Stomach (tissue), 4 donors: ENCODE results near the gene COQ10A.

Experiments used
- CTCF ChIP-seq, 7 experiments: fragments of 450-650 bp in 4 of 7; fragments of 200-600 bp in 3 of 7; sonication (generic) in 3 of 7; IDR thresholded peaks; one replicate each; pipeline ENCODE4 v1.5.1; 2016 to 2019; ENCODE audit warnings: antibody characterized with exemption in 7 of 7, control low read depth in 2 of 7, mild to moderate bottlenecking in 1 of 7
- EP300 ChIP-seq: sonication (generic); formaldehyde crosslinking; IDR thresholded peaks from one replicate; pipeline ENCODE4 v1.6.1; 2017; ENCODE audit warnings: antibody characterized with exemption
- POLR2A ChIP-seq, 4 donors: fragments of 450-650 bp; IDR thresholded peaks; one replicate each; pipeline ENCODE4 v1.6.1; 2016; ENCODE audit warnings: antibody characterized with exemption in 4 of 4, control low read depth in 2 of 4, mild to moderate bottlenecking in 1 of 4, moderate library complexity in 1 of 4
- POLR2AphosphoS5 ChIP-seq, 3 donors: sonication (generic); formaldehyde crosslinking; IDR thresholded peaks; one replicate each; pipeline ENCODE4 v1.6.1; 2016; ENCODE audit warnings: antibody characterized with exemption in 3 of 3

GRCh38 chr12:56247923-56248322 is 18.8 kb upstream of the COQ10A start:
- no peak for TF ChIP-seq CTCF (IDR thresholded peaks at IDR 0.05)
- no peak for TF ChIP-seq POLR2A (IDR thresholded peaks at IDR 0.05)
- TF ChIP-seq EP300: no peak
- TF ChIP-seq POLR2AphosphoS5 (IDR thresholded peaks at IDR 0.05): no peak
